Measurements from ENCODE around the gene YDJC. TPM values are rescaled to one million over a fixed set of nuclear protein-coding genes. Genes with fewer than 3 reads are reported as not detected.
"Not testable (repeated sequence)": the region's sequence is repeated elsewhere in the genome, so short reads cannot be mapped to it uniquely, and the experiment has no call there.

YDJC gene
- total and polyA plus RNA-seq, 2 donors (not counting 1 experiment from before 2014, with no cell fraction given) = 48.8 to 82.8 TPM

DNA sequence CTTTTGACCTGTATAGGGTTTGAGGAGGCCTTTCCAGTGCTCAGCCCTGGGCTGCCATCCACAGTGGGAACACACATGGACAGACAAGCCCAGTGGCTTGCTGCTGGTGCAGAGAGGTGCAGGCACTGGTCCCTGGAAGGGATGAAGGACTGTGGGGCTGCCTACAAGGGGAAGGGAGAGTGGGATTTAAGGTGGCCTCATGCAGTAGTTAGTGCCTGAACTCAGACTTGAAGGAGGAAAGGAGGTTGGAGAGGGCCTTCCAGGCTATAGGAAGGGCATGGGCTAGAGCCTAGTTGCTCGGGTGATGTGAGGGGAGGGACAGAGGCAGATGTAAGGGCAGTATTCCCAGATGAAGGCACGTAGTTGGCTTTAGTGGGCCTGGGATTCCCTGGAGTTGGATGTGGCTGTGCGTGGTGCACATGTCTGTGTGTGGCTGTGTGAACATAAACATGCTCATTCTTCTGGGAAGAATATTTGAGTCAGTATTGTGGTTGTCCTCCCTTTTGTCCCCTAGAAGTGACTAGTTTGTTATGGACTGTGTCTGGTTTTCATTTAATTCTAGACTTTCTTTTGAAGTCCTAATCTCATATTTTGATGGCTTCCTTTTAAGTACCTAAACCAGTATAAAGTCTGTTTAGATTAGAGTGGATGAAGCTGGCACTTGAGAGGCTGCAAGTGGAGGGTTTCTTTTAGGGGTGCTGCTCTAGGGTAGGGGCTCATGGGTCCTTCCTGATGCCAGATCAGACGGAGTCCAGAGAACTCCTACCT lies 18.4 kb downstream of the YDJC start:
- CTCF ChIA-PET = interaction anchor here (1.2 kb wide), 1 partner anchor 19 kb away, joined by 3 read pairs; no protein-coding TSS in a partner anchor
- H4K20me1 ChIP-seq (ENCODE audit: control insufficient read depth, insufficient read depth, low read length, poor library complexity, severe bottlenecking) = peaks cover 90% of the 10 kb centered on the region
- 92% methylated on average over 2 of the region's 4 CpGs for whole genome bisulfite sequencing (ENCODE audit: insufficient coverage)
- Mint-ChIP-seq H3K4me3 (no peak overlapping the region), H3K9me3 (ENCODE audit: insufficient read depth) (no peaks in the 10 kb centered on the region), H3K27me3 (no peaks in the 10 kb centered on the region), H3K27ac (no peak overlapping the region), H3K4me1 (peaks cover 40% of the 10 kb centered on the region)
- no peak for DNase-seq
- no peaks in the 10 kb centered on the region for H3K9me3 ChIP-seq (ENCODE audit: control extremely low read depth in 1 of 3, control insufficient read depth in 2 of 3, insufficient read depth in 1 of 3, low read length in 2 of 3)
- H3K36me3 ChIP-seq (replicated peaks in 1 of 2; ENCODE audit: control extremely low read depth in 1 of 2, control insufficient read depth in 1 of 2, extremely low read depth in 1 of 2, insufficient read depth in 2 of 2, low read length in 1 of 2) = peaks cover 8 to 33% of the 10 kb centered on the region in 2 experiments
- intact Hi-C loops (cut with micrococcal nuclease) = no loop called here
- no peak overlapping the region for H3K27ac ChIP-seq (ENCODE audit: low read length in 2 of 2)
- H3K4me3 ChIP-seq (ENCODE audit: control extremely low read depth in 1 of 5, extremely low read depth in 1 of 5, insufficient read depth in 1 of 5, low read depth in 2 of 5, low read length in 4 of 5) = no peak overlapping the region
- TF ChIP-seq EZH2 (IDR thresholded peaks at IDR 0.05; ENCODE audit: borderline replicate concordance, insufficient read depth, low read depth, low read length, poor library complexity, severe bottlenecking) = no peak
- TF ChIP-seq, protein P1, sequence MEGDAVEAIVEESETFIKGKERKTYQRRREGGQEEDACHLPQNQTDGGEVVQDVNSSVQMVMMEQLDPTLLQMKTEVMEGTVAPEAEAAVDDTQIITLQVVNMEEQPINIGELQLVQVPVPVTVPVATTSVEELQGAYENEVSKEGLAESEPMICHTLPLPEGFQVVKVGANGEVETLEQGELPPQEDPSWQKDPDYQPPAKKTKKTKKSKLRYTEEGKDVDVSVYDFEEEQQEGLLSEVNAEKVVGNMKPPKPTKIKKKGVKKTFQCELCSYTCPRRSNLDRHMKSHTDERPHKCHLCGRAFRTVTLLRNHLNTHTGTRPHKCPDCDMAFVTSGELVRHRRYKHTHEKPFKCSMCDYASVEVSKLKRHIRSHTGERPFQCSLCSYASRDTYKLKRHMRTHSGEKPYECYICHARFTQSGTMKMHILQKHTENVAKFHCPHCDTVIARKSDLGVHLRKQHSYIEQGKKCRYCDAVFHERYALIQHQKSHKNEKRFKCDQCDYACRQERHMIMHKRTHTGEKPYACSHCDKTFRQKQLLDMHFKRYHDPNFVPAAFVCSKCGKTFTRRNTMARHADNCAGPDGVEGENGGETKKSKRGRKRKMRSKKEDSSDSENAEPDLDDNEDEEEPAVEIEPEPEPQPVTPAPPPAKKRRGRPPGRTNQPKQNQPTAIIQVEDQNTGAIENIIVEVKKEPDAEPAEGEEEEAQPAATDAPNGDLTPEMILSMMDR (IDR thresholded peaks at IDR 0.05) = no peak
- POLR2A ChIA-PET = no interaction called here
- no peaks in the 10 kb centered on the region for H3K27me3 ChIP-seq (replicated peaks in 1 of 4; ENCODE audit: control extremely low read depth in 1 of 4, control insufficient read depth in 3 of 4, insufficient read depth in 4 of 4, low read length in 3 of 4)
- H3K4me1 ChIP-seq (ENCODE audit: control insufficient read depth in 2 of 2, insufficient read depth in 2 of 2, low read length in 2 of 2) = peaks cover 10 to 23% of the 10 kb centered on the region in 2 donors
- no peak overlapping the region for H3K4me2 ChIP-seq (replicated peaks; ENCODE audit: low read depth, low read length, poor library complexity, severe bottlenecking)
- no peak overlapping the region for H3K9ac ChIP-seq (ENCODE audit: low read length)
- no peak for ATAC-seq (ENCODE audit: low read depth)
- peaks cover 96% of the 10 kb centered on the region for H3K79me2 ChIP-seq (ENCODE audit: control insufficient read depth, insufficient read depth, low read length)
- no peak overlapping the region for H2AFZ ChIP-seq (ENCODE audit: insufficient read depth, low read depth, low read length, poor library complexity, severe bottlenecking)

DNA sequence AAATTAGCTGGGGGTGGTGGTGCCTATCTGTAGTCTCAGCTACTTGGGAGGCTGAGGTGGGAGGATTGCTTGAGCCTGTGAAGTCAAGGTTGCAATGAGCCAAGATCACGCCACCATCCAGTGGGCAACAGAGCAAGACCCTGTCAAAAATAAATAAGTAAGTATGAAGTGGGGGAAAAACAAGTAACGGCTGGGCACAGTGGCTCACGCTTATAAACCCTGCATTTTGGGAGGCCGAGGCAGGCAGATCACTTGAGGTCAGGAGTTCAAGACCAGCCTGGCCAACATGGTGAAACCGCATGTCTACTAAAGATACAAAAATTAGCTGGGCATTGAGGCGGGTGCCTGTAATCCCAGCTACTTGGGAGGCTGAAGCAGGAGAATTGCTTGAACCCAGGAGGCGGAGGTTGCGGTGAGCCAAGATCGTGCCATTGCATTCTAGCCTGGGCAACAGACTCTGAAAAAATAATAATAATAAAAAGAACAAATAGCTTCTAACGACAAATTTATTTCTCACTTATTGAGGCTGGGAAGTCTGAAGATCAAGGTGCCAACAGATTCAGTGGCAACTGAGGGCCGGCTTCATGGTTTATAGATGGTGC lies 20.2 kb downstream of the YDJC start:
- not testable (repeated sequence) for H3K27me3 ChIP-seq (replicated peaks in 1 of 4; ENCODE audit: control extremely low read depth in 1 of 4, control insufficient read depth in 3 of 4, insufficient read depth in 4 of 4, low read length in 3 of 4)

More for the DNA sequence above, 20.2 kb downstream of the YDJC start:
- 98% methylated on average over 6 of the region's 11 CpGs for WGBS (ENCODE audit: insufficient coverage)
- H3K79me2 ChIP-seq (ENCODE audit: control insufficient read depth, insufficient read depth, low read length) = peaks cover 97% of the 10 kb centered on the region
- peaks cover 13 to 18% of the 10 kb centered on the region in 2 donors for H3K4me1 ChIP-seq (ENCODE audit: control insufficient read depth in 2 of 2, insufficient read depth in 2 of 2, low read length in 2 of 2)
- H3K27me3 Mint-ChIP-seq; H3K4me3 Mint-ChIP-seq; H3K9me3 ChIP-seq (ENCODE audit: control extremely low read depth in 1 of 3, control insufficient read depth in 2 of 3, insufficient read depth in 1 of 3, low read length in 2 of 3); H3K27ac ChIP-seq (ENCODE audit: low read length in 2 of 2); intact Hi-C loops (cut with micrococcal nuclease); H3K4me3 ChIP-seq (ENCODE audit: control extremely low read depth in 1 of 5, extremely low read depth in 1 of 5, insufficient read depth in 1 of 5, low read depth in 2 of 5, low read length in 4 of 5); H3K4me2 ChIP-seq (replicated peaks; ENCODE audit: low read depth, low read length, poor library complexity, severe bottlenecking); H2AFZ ChIP-seq (ENCODE audit: insufficient read depth, low read depth, low read length, poor library complexity, severe bottlenecking); ATAC-seq (ENCODE audit: low read depth); DNase-seq; H3K9ac ChIP-seq (ENCODE audit: low read length); H3K9me3 Mint-ChIP-seq (ENCODE audit: insufficient read depth): not testable (repeated sequence)
- H3K27ac Mint-ChIP-seq = peak overlapping the region; percentile 15
- peaks cover 98% of the 10 kb centered on the region for H4K20me1 ChIP-seq (ENCODE audit: control insufficient read depth, insufficient read depth, low read length, poor library complexity, severe bottlenecking)
- ChIA-PET POLR2A (interaction anchor here (0.6 kb wide), 1 partner anchor 41 kb away, joined by 10 read pairs; no protein-coding TSS in a partner anchor), CTCF (interaction anchor here (0.7 kb wide), 1 partner anchor 153 kb away, joined by 3 read pairs; no protein-coding TSS in a partner anchor)
- H3K4me1 Mint-ChIP-seq = peaks cover 38% of the 10 kb centered on the region
- peaks cover 7 to 37% of the 10 kb centered on the region in 2 experiments for H3K36me3 ChIP-seq (replicated peaks in 1 of 2; ENCODE audit: control extremely low read depth in 1 of 2, control insufficient read depth in 1 of 2, extremely low read depth in 1 of 2, insufficient read depth in 2 of 2, low read length in 1 of 2)
